ENCODE measurements around the gene NDUFS8.

NDUFS8 gene

GRCh38 chr11:68021167-68021787 is 9.2 kb upstream of the NDUFS8 start:
- in situ Hi-C loops (cut with HindIII; ENCODE audit: low sequenced_read_pairs): no loop called here
- H3K4me3 ChIP-seq (ENCODE audit: low read depth, low read length): no peak overlapping the region
- TF ChIP-seq, protein P1, sequence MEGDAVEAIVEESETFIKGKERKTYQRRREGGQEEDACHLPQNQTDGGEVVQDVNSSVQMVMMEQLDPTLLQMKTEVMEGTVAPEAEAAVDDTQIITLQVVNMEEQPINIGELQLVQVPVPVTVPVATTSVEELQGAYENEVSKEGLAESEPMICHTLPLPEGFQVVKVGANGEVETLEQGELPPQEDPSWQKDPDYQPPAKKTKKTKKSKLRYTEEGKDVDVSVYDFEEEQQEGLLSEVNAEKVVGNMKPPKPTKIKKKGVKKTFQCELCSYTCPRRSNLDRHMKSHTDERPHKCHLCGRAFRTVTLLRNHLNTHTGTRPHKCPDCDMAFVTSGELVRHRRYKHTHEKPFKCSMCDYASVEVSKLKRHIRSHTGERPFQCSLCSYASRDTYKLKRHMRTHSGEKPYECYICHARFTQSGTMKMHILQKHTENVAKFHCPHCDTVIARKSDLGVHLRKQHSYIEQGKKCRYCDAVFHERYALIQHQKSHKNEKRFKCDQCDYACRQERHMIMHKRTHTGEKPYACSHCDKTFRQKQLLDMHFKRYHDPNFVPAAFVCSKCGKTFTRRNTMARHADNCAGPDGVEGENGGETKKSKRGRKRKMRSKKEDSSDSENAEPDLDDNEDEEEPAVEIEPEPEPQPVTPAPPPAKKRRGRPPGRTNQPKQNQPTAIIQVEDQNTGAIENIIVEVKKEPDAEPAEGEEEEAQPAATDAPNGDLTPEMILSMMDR (IDR thresholded peaks at IDR 0.05; ENCODE audit: low read depth, low read length, missing control alignments): peak; percentile 34
- no peak for DNase-seq (ENCODE audit: low read depth)

DNA sequence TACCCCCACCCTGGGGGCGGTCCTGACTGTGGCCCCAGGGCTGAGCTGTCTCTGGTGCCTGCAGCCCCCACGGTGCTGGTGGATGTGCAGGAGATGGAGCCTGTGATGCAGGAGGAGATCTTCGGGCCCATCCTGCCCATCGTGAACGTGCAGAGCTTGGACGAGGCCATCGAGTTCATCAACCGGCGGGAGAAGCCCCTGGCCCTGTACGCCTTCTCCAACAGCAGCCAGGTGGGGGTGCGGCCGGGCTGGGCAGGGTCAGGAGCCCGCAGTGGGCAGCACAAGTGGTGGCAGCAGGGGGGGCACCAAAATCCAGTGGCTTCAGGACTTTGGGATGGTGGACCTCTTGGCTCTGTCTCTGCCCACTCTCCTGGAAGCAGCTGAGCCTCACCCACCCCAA is 8.0 kb upstream of the NDUFS8 start:
- H3K4me3 ChIP-seq (ENCODE audit: low read depth, low read length): no peak overlapping the region
- TF ChIP-seq, protein P1 (IDR thresholded peaks at IDR 0.05; ENCODE audit: low read depth, low read length, missing control alignments): no peak
- DNase-seq (ENCODE audit: low read depth): no peak
- in situ Hi-C loops (cut with HindIII; ENCODE audit: low sequenced_read_pairs): no loop called here

GRCh38 chr11:68024508-68024907 is 6.0 kb upstream of the NDUFS8 start:
- TF ChIP-seq, protein P1 (IDR thresholded peaks at IDR 0.05; ENCODE audit: low read depth, low read length, missing control alignments): no peak
- in situ Hi-C loops (cut with HindIII; ENCODE audit: low sequenced_read_pairs): no loop called here
- DNase-seq (ENCODE audit: low read depth): no peak
- H3K4me3 ChIP-seq (ENCODE audit: low read depth, low read length): no peak overlapping the region

- in situ Hi-C loops (cut with HindIII; ENCODE audit: low sequenced_read_pairs): no loop called here
- TF ChIP-seq, protein P1 (IDR thresholded peaks at IDR 0.05; ENCODE audit: low read depth, low read length, missing control alignments): no peak
- H3K4me3 ChIP-seq (ENCODE audit: low read depth, low read length): no peak overlapping the region
- DNase-seq (ENCODE audit: low read depth): no peak
Observed at GRCh38 chr11:68025047-68025446, 5.4 kb upstream of the NDUFS8 start.

DNA sequence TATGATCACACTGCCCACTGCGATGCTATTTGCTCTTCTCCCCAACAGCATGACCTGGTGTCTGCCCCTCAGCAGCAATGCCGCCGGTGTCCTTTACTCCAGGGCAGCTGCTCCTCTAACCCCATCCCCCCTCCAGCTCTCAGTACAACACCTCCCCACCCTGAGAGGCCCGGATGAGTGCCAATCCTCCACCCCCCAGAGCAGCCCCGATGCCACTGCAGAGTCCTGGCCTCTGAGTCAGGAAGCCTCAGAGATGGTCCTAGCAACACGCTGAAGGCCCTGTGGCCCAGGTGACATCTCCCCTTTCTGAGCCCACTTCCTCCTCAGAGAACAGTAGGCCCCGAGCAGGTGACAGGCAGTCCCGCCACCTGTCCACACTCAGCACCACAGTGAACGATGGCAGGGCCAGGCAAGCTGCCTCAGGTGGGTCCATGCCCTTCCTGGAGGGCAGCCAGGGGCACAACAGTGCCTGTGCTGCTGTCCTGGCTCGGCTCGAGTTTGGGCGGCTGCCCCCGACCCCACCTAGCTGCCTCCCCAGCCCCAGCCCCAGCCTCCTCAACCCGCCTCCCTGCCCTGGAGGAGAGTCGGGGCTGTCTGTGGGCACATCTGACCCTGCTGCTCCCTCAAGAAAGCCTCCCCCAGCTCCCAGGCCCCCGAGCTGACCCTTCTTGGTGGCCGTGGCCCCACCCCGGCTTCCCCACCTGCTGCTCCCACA is 3.9 kb upstream of the NDUFS8 start:
- no peak overlapping the region for H3K4me3 ChIP-seq (ENCODE audit: low read depth, low read length)
- DNase-seq (ENCODE audit: low read depth): no peak
- in situ Hi-C loops (cut with HindIII; ENCODE audit: low sequenced_read_pairs): no loop called here
- TF ChIP-seq, protein P1 (IDR thresholded peaks at IDR 0.05; ENCODE audit: low read depth, low read length, missing control alignments): no peak

GRCh38 chr11:68027667-68028066 is 2.8 kb upstream of the NDUFS8 start:
- TF ChIP-seq, protein P1 (IDR thresholded peaks at IDR 0.05; ENCODE audit: low read depth, low read length, missing control alignments): no peak

More at GRCh38 chr11:68027667-68028066, 2.8 kb upstream of the NDUFS8 start:
- in situ Hi-C loops (cut with HindIII; ENCODE audit: low sequenced_read_pairs): no loop called here
- DNase-seq (ENCODE audit: low read depth): no peak
- H3K4me3 ChIP-seq (ENCODE audit: low read depth, low read length): no peak overlapping the region

Data from astrocyte of the cerebellum (primary cell).